Small intestine (tissue), 7 donors: ENCODE measurements around the gene KLC1. TPM values are rescaled to one million over a fixed set of nuclear protein-coding genes. Genes with fewer than 3 reads are reported as not detected.
A peak's percentile ranks its signal among the peaks of the same experiment; 100 is the strongest.

ENCODE experiments used
- DNase-seq, 2 donors: peaks; one replicate each; pipeline versions ENCODE4 v3.0.0 to v3.0.0-alpha.2; 2013
- FAIRE-seq: peaks from 2 replicates; lab custom pipeline; 2012; peaks lifted over from hg19 to GRCh38; lab: Jason Lieb, UNC
- H3K27ac ChIP-seq, 3 donors: one replicate each; pipeline ENCODE4 v1.5.1; 2013; ENCODE audit warnings: low read length in 2 of 3, mild to moderate bottlenecking in 2 of 3, control low read depth in 1 of 3, inconsistent platforms in 1 of 3, low read depth in 1 of 3, moderate library complexity in 1 of 3
- H3K27me3 ChIP-seq, 3 donors: one replicate each; pipeline ENCODE4 v1.6.1; 2013; ENCODE audit warnings: low read length in 3 of 3, inconsistent platforms in 1 of 3; ENCODE audit not compliant: control insufficient read depth in 3 of 3, insufficient read depth in 3 of 3
- H3K36me3 ChIP-seq, 3 donors: one replicate each; pipeline ENCODE4 v1.6.1; 2013; ENCODE audit warnings: low read length in 3 of 3, inconsistent platforms in 1 of 3, low read depth in 1 of 3, mild to moderate bottlenecking in 1 of 3, moderate library complexity in 1 of 3; ENCODE audit not compliant: control insufficient read depth in 3 of 3, insufficient read depth in 2 of 3
- H3K4me1 ChIP-seq, 3 donors: one replicate each; pipeline ENCODE4 v1.6.1; 2013; ENCODE audit warnings: low read length in 2 of 3, inconsistent platforms in 1 of 3, low read depth in 1 of 3, mild to moderate bottlenecking in 1 of 3, moderate library complexity in 1 of 3; ENCODE audit not compliant: control insufficient read depth in 3 of 3, insufficient read depth in 2 of 3
- H3K4me3 ChIP-seq, 3 donors: one replicate each; pipeline ENCODE4 v1.5.1; 2013; ENCODE audit warnings: low read length in 3 of 3, control low read depth in 1 of 3, inconsistent platforms in 1 of 3, low read depth in 1 of 3, mild to moderate bottlenecking in 1 of 3, moderate library complexity in 1 of 3
- H3K9me3 ChIP-seq, 2 donors: one replicate each; pipeline ENCODE4 v1.6.1; 2013; ENCODE audit warnings: low read depth in 1 of 2, low read length in 1 of 2; ENCODE audit not compliant: control insufficient read depth in 2 of 2, insufficient read depth in 1 of 2
- WGBS, 3 donors: extraction: QIAGEN DNeasy Blood & Tissue Kit; methylation state at CpG; one replicate each; pipeline ENCODE4 v1.1.7; 2013; 5-methylcytosine and 5-hydroxymethylcytosine counted together
- polyA plus RNA-seq, 4 donors: library from polyadenylated mRNA; stranded (reverse) in 3 of 4; unstranded in 1 of 4; fragments of 200-250 nt in 3 of 4; fragments of 120-200 nt in 1 of 4; gene quantifications; one replicate each; pipeline versions ENCODE4 v1.2.1 to v1.2.3, GENCODE V29; 2013
- donor health status: healthy with polysubstance abuse.
- donor health status: control.
- donor health status: control.
- donor health status: Bipolar disorder and iron deficiency.
- donor health status: healthy.

The KLC1 gene
- polyA plus RNA-seq, 4 donors = 45.9 to 74.4 (median 67.4) TPM

DNA sequence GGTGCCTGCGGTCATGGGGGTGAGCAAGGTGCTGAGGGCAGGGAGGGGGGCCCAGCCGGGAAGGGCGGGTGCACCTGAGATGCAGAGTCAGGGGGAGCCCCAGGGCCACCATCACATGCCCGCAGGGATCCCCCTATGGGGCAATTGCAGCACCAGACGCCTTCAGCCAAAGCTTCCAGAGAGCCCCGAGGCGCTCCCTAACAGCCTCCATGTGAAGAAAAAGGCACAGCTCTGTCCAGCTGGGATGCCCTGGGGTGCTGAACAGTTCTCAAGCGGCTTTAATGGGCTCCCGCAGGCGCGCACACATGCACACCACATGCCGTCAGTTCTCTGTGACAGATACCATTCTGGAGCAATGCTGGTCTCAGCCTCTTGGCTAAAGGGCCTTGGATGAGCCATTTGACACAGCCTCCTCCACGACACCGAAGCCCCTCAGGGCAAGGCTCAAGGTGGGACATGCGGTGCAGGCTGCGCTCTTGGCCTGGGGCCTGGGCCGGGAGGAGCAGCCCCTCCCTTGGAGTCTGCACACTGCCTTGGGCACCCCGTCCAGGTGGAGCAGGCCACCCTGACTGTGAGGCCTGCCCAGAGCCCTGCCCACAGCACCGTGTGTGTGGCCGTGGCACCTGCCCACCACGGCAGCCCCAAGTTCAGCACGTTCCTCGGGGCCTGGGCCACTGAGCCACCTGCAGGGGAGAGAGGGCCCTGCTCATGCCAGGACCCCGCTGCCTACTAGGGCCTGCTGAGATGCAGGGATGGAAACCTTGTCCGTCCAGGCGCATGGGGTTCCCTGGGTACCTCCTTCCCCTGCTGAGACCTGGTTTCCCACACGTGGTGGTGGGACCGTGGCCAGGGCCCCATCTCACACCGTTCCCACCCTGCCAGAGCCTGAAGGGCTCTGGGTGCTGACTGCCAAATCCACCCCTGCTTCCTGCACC, 78.6 kb downstream of the KLC1 start:
- FAIRE-seq = no peak

DNA sequence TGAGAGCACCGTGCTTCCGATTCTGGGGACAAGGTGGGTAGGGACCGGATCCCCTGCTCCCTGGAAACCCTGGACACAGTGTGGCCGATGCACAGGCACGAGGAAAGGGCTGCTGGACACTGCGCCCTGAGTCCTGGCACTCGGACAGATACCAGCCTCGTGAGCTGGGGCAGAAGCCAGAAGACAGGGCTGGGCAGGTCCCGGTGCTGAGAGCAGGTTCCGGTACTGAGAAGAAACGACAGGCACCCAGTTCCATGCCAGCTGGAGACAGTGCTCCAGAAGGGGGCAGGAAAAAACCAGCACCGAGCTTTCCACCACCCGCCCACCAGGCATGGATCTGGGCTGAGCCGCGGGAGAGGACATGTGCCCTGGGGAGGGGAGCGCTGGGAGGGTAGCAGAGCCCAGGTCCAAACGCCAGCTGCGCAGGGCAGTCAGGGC, 79.8 kb downstream of the KLC1 start:
- no peak overlapping the region for H3K27ac ChIP-seq
- WGBS, 3 donors = 90 to 92% (median 91%) methylated on average over 18 of the region's 18 CpGs
- peaks cover 0 to 7% (median under 1%) of the 10 kb centered on the region in 3 donors for H3K4me1 ChIP-seq

More for the DNA sequence above, 78.6 kb downstream of the KLC1 start:
- Histone ChIP-seq H3K4me3 (no peak overlapping the region), H3K27ac (no peak overlapping the region), H3K27me3 (no peaks in the 10 kb centered on the region), H3K4me1 (peaks cover 0 to 7% (median 0%) of the 10 kb centered on the region in 3 donors), H3K36me3 (peaks cover 0 to 79% (median 2%) of the 10 kb centered on the region in 3 donors), H3K9me3 (no peaks in the 10 kb centered on the region)
- 90 to 96% (median 91%) methylated on average over 24 to 29 of the region's 29 CpGs for WGBS, 3 donors
- no peak for DNase-seq

DNA sequence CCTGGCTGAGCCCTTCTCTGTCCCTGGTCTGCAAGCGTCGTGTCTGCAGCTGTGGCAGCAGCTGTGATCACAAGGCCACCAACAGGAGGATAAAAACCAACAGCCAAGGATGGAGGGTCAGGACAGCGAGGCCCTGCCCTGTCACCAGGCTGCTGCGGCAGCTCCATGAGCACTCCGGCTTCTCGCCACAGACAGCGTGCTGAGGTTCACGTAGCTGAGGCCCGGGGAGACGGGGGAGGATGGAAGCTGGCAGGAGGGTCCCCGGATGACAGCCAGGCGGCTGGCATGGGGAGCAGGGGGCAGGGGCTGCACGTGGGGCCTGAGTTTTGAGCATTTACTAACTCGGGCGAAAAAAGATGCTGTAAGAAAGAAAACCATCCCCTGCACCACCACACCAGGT, 80.8 kb downstream of the KLC1 start:
- 92 to 93% (median 93%) methylated on average over 15 of the region's 15 CpGs for WGBS, 3 donors
- FAIRE-seq = no peak
- H3K4me3 ChIP-seq = no peak overlapping the region
- H3K4me1 ChIP-seq = peaks cover 0 to 10% (median 5%) of the 10 kb centered on the region in 3 donors
- DNase-seq = no peak
- no peaks in the 10 kb centered on the region for H3K27me3 ChIP-seq
- no peaks in the 10 kb centered on the region for H3K9me3 ChIP-seq
- no peak overlapping the region for H3K27ac ChIP-seq
- peaks cover 0 to 58% (median 0%) of the 10 kb centered on the region in 3 donors for H3K36me3 ChIP-seq

More for the DNA sequence above, 79.8 kb downstream of the KLC1 start:
- H3K4me3 ChIP-seq = no peak overlapping the region
- H3K27me3 ChIP-seq = no peaks in the 10 kb centered on the region
- no peaks in the 10 kb centered on the region for H3K9me3 ChIP-seq
- H3K36me3 ChIP-seq = peaks cover 0 to 68% (median 0%) of the 10 kb centered on the region in 3 donors
- FAIRE-seq = no peak
- DNase-seq = no peak

DNA sequence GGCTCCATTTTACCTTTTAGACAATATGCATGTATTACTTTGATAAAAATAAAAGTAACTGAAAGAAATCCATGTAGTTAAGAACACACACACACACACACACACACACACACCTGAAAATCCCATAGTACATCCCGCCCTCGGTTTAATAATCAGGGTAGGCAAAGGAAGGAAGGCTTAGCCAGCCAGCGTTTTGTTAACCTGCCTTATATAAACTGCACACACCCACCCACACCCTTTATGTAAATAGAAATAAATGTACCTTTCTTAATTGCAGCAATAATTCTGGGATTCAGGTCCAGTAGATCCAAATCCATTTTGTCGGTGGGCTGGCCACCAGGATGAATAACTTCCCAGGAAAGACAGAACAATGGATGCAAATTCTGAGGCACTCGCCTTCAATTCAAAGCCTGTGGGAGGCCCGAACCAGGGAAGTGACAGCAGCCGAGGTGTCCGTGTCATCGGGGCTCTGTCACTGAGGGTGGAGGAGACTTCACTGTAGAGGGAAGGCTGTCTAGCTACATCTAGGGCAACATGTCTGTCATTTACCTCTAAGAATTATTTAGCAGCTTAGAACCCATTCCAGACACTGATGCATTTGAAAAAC, 81.9 kb downstream of the KLC1 start:
- peak overlapping the region in 1 of 3 donors; percentile 57 for H3K27ac ChIP-seq
- H3K27me3 ChIP-seq = no peaks in the 10 kb centered on the region
- 10 to 52% (median 45%) methylated on average over 9 of the region's 9 CpGs for WGBS, 3 donors
- peaks cover 0 to 48% (median 0%) of the 10 kb centered on the region in 3 donors for H3K36me3 ChIP-seq
- DNase-seq = peak; percentile 34 to 74
- FAIRE-seq = no peak
- no peak overlapping the region for H3K4me3 ChIP-seq
- H3K4me1 ChIP-seq = peaks cover 0 to 10% (median 5%) of the 10 kb centered on the region in 3 donors
- H3K9me3 ChIP-seq = no peaks in the 10 kb centered on the region

DNA sequence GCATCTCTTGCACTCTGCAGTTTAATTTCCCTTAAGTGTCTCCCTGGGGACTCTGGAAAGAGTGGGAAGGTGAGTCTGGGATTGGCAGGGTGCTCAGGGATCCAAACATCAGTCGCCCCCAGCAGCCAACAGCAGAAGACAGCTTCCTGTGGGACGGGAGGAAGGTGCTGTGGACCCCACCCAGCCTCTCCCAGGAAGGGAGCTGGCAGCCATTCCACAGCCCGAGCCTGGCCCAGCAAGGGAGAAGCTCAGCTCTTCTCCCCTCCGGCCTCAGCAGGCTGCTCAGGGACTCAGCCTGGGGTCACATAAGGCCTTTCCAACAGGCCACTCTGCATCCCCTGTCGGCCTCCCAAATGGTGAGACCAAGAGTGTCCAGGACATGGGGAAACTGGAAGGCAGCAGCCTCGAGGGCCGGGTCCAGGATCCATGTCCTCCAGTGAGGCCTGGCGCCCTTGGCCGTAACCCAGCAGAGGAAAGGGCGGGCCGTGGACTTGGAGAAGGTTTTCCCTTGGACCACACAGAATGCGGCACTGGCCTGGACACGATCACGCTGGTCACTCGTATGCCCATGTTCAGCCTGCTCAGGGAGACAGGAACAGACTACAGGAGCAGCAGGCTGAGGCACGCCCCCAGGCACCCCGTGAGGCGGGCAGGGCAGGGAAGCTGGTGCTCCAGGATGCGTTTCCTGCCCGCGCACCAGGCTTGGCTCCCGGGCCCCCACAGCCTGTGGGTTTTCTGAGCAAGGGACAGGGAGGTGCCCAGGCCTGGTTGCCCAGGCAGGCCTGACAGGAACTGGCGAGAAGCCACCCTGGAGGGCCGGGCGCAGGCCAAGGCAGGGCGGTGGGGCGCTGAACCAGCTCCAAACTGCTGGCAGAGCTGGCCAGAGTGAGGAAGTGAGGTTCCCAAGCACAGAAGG, 82.8 kb downstream of the KLC1 start:
- no peaks in the 10 kb centered on the region for H3K27me3 ChIP-seq
- DNase-seq (peak in 1 of 2 donors; percentile 44), FAIRE-seq (no peak)
- H3K4me1 ChIP-seq = peaks cover 0 to 14% (median 5%) of the 10 kb centered on the region in 3 donors
- peaks cover 0 to 39% (median 0%) of the 10 kb centered on the region in 3 donors for H3K36me3 ChIP-seq
- H3K4me3 ChIP-seq = no peak overlapping the region
- WGBS, 3 donors = 35 to 56% (median 41%) methylated on average over 27 of the region's 27 CpGs
- H3K9me3 ChIP-seq = no peaks in the 10 kb centered on the region
- H3K27ac ChIP-seq = peak overlapping the region in 1 of 3 donors; percentile 57

DNA sequence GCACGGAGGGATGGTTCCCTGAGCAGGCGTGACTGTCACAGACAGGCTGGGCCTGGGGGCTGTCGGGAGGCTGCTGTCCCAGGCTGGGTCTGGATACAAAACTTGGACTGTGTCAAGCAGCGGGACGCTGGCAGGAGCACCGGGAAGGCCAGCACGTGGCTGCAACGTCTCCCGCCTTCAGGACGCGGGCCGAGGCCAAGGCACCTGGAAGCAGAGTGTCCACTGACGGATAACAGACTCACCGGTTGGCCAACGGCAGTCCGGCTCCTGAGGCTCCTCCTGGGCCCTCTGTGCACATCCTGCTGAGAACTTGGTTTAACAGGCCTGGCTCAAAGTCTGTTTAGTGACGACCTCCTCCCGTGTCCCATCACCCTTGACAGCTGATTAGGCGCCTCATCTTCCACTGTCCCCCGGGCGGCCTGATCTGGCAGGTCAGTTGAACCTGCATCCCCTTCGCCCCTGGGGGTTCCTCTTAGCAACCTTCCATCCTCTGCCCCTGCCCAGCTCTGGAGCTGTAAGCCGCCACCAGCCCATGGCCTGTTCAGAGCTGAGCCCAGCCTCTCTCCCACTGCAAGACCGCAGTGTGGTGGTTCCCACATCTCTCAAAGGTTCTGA, 83.7 kb downstream of the KLC1 start:
- Histone ChIP-seq H3K4me1 (peaks cover 0 to 16% (median 5%) of the 10 kb centered on the region in 3 donors), H3K9me3 (no peaks in the 10 kb centered on the region), H3K36me3 (peaks cover 0 to 34% (median 0%) of the 10 kb centered on the region in 3 donors), H3K4me3 (no peak overlapping the region), H3K27ac (peak overlapping the region in 1 of 3 donors; percentile 57), H3K27me3 (no peaks in the 10 kb centered on the region)
- no peak for FAIRE-seq
- 81 to 87% (median 82%) methylated on average over 24 of the region's 24 CpGs for WGBS, 3 donors
- DNase-seq = no peak

DNA sequence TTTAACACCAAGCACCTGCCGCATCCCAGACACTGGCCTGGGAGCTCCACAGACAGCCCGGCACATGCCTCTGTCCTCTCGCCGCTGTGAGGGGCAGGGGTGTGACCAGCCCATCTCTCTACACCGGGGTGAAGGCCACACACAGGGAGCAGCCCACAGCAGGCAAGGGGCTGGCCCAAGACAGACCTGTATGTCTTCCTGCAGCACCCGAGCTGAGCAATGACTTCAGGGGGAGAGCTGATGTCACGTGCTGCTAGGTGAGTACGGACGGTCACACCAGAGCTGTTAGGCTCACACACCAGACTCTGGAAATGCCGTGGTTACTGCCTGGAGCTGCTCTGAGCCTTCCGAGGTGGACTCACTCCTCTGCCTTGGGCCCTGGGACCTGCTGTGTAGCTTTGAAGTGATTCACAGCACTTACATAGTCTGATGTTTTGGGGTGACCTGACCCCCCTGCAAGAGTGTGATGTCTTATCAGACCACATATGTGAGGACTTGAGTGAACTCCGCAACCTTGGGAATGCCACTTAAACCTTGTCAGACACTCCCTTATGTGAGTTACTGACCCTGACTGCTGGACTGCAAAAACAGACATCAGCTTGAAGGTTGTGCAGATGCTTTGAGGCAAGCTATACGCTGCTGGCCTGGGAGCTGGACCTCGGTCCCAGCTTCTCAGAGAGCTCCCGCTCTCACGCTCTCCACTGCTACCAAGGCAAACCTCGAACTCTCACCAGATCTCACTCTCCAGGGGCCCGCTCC, 84.5 kb downstream of the KLC1 start:
- no peaks in the 10 kb centered on the region for H3K9me3 ChIP-seq
- peaks cover 0 to 19% (median 5%) of the 10 kb centered on the region in 3 donors for H3K4me1 ChIP-seq
- 86 to 93% (median 88%) methylated on average over 18 of the region's 18 CpGs for WGBS, 3 donors
- no peak overlapping the region for H3K4me3 ChIP-seq
- DNase-seq (no peak), FAIRE-seq (no peak)
- H3K27me3 ChIP-seq = no peaks in the 10 kb centered on the region
- H3K27ac ChIP-seq = no peak overlapping the region
- peaks cover 0 to 34% (median 0%) of the 10 kb centered on the region in 3 donors for H3K36me3 ChIP-seq
